Measurements from ENCODE around the gene DHDDS. TPM values are rescaled to one million over a fixed set of nuclear protein-coding genes. Genes with fewer than 3 reads are reported as not detected.

Gene DHDDS
- total and polyA plus RNA-seq, 2 donors from 2014 or later, result 41.8 to 53.4 TPM

- Histone ChIP-seq H3K27ac (ENCODE audit: low read depth in 2 of 2, low read length in 2 of 2) (no peak overlapping the region), H3K4me1 (ENCODE audit: control insufficient read depth in 2 of 3, insufficient read depth in 2 of 3, low read depth in 1 of 3, low read length in 3 of 3) (no peaks in the 10 kb centered on the region), H3K9me3 (ENCODE audit: control insufficient read depth in 2 of 3, insufficient read depth in 1 of 3, low read length in 3 of 3) (no peaks in the 10 kb centered on the region), H3K4me3 (ENCODE audit: low read length in 3 of 3) (no peak overlapping the region), H3K27me3 (ENCODE audit: control insufficient read depth, insufficient read depth, low read length) (no peaks in the 10 kb centered on the region), H3K9ac (ENCODE audit: low read length in 3 of 3) (no peak overlapping the region), H3K36me3 (ENCODE audit: control insufficient read depth in 2 of 3, insufficient read depth in 3 of 3, low read length in 3 of 3) (no peaks in the 10 kb centered on the region)
- TF ChIP-seq CTCF (IDR thresholded peaks at IDR 0.05; ENCODE audit: borderline replicate concordance, extremely low read depth, insufficient read depth), result no peak
- FAIRE-seq (no peak), DNase-seq (no peak)
- intact Hi-C loops (cut with DNase I), result no loop called here
Measured at GRCh38 chr1:26403656-26404055, 28.5 kb upstream of the DHDDS start.

- peaks cover 0 to 2% (median 0%) of the 10 kb centered on the region in 3 donors for H3K4me1 ChIP-seq (ENCODE audit: control insufficient read depth in 2 of 3, insufficient read depth in 2 of 3, low read depth in 1 of 3, low read length in 3 of 3)
- TF ChIP-seq CTCF (IDR thresholded peaks at IDR 0.05; ENCODE audit: borderline replicate concordance, extremely low read depth, insufficient read depth), result no peak
- DNase-seq (no peak), FAIRE-seq (no peak)
- no peaks in the 10 kb centered on the region for H3K36me3 ChIP-seq (ENCODE audit: control insufficient read depth in 2 of 3, insufficient read depth in 3 of 3, low read length in 3 of 3)
- no peaks in the 10 kb centered on the region for H3K9me3 ChIP-seq (ENCODE audit: control insufficient read depth in 2 of 3, insufficient read depth in 1 of 3, low read length in 3 of 3)
- intact Hi-C loops (cut with DNase I), result no loop called here
- H3K4me3 ChIP-seq (ENCODE audit: low read length in 3 of 3), result no peak overlapping the region
- H3K27ac ChIP-seq (ENCODE audit: low read depth in 2 of 2, low read length in 2 of 2), result no peak overlapping the region
- no peak overlapping the region for H3K9ac ChIP-seq (ENCODE audit: low read length in 3 of 3)
- H3K27me3 ChIP-seq (ENCODE audit: control insufficient read depth, insufficient read depth, low read length), result peaks cover 2% of the 10 kb centered on the region
Measured at GRCh38 chr1:26404641-26405040, 27.5 kb upstream of the DHDDS start.

- Histone ChIP-seq H3K4me3 (ENCODE audit: low read length in 3 of 3) (no peak overlapping the region), H3K36me3 (ENCODE audit: control insufficient read depth in 2 of 3, insufficient read depth in 3 of 3, low read length in 3 of 3) (no peaks in the 10 kb centered on the region), H3K9ac (ENCODE audit: low read length in 3 of 3) (no peak overlapping the region), H3K27ac (ENCODE audit: low read depth in 2 of 2, low read length in 2 of 2) (no peak overlapping the region), H3K4me1 (ENCODE audit: control insufficient read depth in 2 of 3, insufficient read depth in 2 of 3, low read depth in 1 of 3, low read length in 3 of 3) (peaks cover 0 to 2% (median 0%) of the 10 kb centered on the region in 3 donors), H3K9me3 (ENCODE audit: control insufficient read depth in 2 of 3, insufficient read depth in 1 of 3, low read length in 3 of 3) (no peaks in the 10 kb centered on the region), H3K27me3 (ENCODE audit: control insufficient read depth, insufficient read depth, low read length) (peaks cover 5% of the 10 kb centered on the region)
- intact Hi-C loops (cut with DNase I), result no loop called here
- DNase-seq (no peak), FAIRE-seq (no peak)
- TF ChIP-seq CTCF (IDR thresholded peaks at IDR 0.05; ENCODE audit: borderline replicate concordance, extremely low read depth, insufficient read depth), result no peak
Measured at GRCh38 chr1:26405281-26405915, 26.7 kb upstream of the DHDDS start.

- no peak overlapping the region for H3K27ac ChIP-seq (ENCODE audit: low read depth in 2 of 2, low read length in 2 of 2)
- peaks cover 31% of the 10 kb centered on the region for H3K27me3 ChIP-seq (ENCODE audit: control insufficient read depth, insufficient read depth, low read length)
- no peak for FAIRE-seq
- H3K9ac ChIP-seq (ENCODE audit: low read length in 3 of 3), result no peak overlapping the region
- H3K4me1 ChIP-seq (ENCODE audit: control insufficient read depth in 2 of 3, insufficient read depth in 2 of 3, low read depth in 1 of 3, low read length in 3 of 3), result peaks cover 0 to 2% (median 0%) of the 10 kb centered on the region in 3 donors
- peak; percentile 9 for TF ChIP-seq CTCF (IDR thresholded peaks at IDR 0.05; ENCODE audit: borderline replicate concordance, extremely low read depth, insufficient read depth)
- H3K9me3 ChIP-seq (ENCODE audit: control insufficient read depth in 2 of 3, insufficient read depth in 1 of 3, low read length in 3 of 3), result no peaks in the 10 kb centered on the region
- intact Hi-C loops (cut with DNase I), result no loop called here
- DNase-seq, result peak; percentile 87 to 95 (median 93)
- H3K4me3 ChIP-seq (ENCODE audit: low read length in 3 of 3), result no peak overlapping the region
- no peaks in the 10 kb centered on the region for H3K36me3 ChIP-seq (ENCODE audit: control insufficient read depth in 2 of 3, insufficient read depth in 3 of 3, low read length in 3 of 3)
Measured at GRCh38 chr1:26408604-26409003, 23.5 kb upstream of the DHDDS start.
